ENCODE measurements around the gene SLC6A12. TPM values are rescaled to one million over a fixed set of nuclear protein-coding genes. Genes with fewer than 3 reads are reported as not detected.

SLC6A12 gene
- 0.64 TPM for total RNA-seq (ENCODE audit: unreplicated experiment)
- long read RNA-seq, partial matches to known transcripts, result 1 of 1 reads
- long read RNA-seq, other reads (novel, unspliced or antisense), result 0 of 1 reads

DNA sequence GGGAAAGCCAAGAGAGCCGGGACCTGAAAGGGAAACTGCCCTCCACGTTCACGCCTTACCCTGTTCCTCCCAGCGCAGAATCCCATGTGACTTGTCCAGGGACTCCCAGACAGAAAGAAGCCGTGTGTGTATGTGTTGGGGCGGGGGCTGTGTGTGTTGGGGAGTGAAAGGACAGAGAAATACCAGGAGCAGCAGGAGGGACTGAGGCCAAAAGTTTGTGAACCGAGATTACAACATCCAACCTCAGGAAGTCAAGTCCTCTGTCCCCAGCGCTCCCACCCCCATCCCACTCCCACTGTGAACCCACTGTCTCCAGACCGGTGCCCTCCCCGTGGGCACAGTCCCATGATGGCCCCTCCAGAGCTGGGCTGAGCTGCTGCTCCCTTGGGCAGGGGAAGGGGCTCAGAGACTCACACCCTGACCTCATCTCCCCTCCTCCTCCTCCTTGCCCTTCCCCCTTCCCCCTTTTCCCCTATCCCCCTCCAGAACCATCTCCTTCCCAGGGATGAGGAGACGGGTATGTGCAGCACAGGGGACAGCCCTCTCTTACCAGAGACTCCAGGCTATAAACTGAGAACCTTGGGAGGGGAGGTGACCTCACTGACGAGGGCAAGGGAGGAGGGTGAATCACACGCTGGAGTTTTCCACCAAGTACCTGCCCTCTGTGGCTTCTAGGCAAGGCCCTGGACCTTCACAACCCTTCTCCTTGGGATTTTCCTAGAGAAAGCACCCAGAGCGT lies at the start of gene SLC6A12:
Gene SLC6A12 (minus strand): TSS at position 155 of the 739 bp plus-strand sequence. CDS start 4,171 bp downstream, outside the sequence.
- DNase-seq, result no peak
- H3K36me3 Mint-ChIP-seq (ENCODE audit: unreplicated experiment), result peaks cover 8% of the 10 kb centered on the region
- H3K27me3 Mint-ChIP-seq (ENCODE audit: unreplicated experiment), result peaks cover 12% of the 10 kb centered on the region
- H3K4me3 Mint-ChIP-seq (ENCODE audit: unreplicated experiment), result no peak within 1 kb of the TSS
- TF ChIP-seq CTCF (IDR thresholded peaks at IDR 0.05; ENCODE audit: partially characterized antibody, unreplicated experiment), result no peak
- H3K9me3 Mint-ChIP-seq (ENCODE audit: unreplicated experiment), result peaks cover 10% of the 10 kb centered on the region
- no peak within 1 kb of the TSS for H3K27ac Mint-ChIP-seq (ENCODE audit: unreplicated experiment)
- H3K4me1 Mint-ChIP-seq (ENCODE audit: low read depth, unreplicated experiment), result peaks cover 20% of the 10 kb centered on the region

DNA sequence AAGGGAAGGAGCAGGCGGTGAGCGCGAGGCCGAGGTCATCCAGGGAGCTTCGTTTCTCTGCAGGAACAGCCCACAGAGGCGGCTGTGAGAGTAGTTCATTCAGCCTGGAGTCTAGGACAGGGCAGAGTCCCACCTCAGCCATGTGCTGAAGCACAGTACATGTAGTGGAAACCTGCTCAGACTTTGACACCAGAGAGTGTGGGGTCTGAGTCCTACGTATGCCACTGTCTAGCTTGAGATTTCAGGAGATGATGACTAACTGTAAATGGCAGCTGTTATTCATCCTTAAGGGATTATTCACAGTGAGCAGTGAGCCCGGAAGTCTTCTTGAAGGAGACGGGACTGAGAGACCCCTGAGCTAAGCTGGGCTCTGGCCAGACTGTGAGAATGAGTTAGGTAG lies 49.6 kb upstream of the SLC6A12 start:
- Mint-ChIP-seq H3K27me3 (ENCODE audit: unreplicated experiment) (no peaks in the 10 kb centered on the region), H3K4me1 (ENCODE audit: low read depth, unreplicated experiment) (no peaks in the 10 kb centered on the region), H3K36me3 (ENCODE audit: unreplicated experiment) (no peaks in the 10 kb centered on the region), H3K27ac (ENCODE audit: unreplicated experiment) (no peak overlapping the region), H3K4me3 (ENCODE audit: unreplicated experiment) (no peak overlapping the region), H3K9me3 (ENCODE audit: unreplicated experiment) (peaks cover 3% of the 10 kb centered on the region)
- TF ChIP-seq CTCF (IDR thresholded peaks at IDR 0.05; ENCODE audit: partially characterized antibody, unreplicated experiment), result no peak
- DNase-seq, result no peak

- Mint-ChIP-seq H3K4me1 (ENCODE audit: low read depth, unreplicated experiment) (no peaks in the 10 kb centered on the region), H3K9me3 (ENCODE audit: unreplicated experiment) (peaks cover 9% of the 10 kb centered on the region), H3K36me3 (ENCODE audit: unreplicated experiment) (no peaks in the 10 kb centered on the region), H3K27me3 (ENCODE audit: unreplicated experiment) (no peaks in the 10 kb centered on the region), H3K27ac (ENCODE audit: unreplicated experiment) (no peak within 1 kb of the TSS), H3K4me3 (ENCODE audit: unreplicated experiment) (no peak within 1 kb of the TSS)
- no peak for TF ChIP-seq CTCF (IDR thresholded peaks at IDR 0.05; ENCODE audit: partially characterized antibody, unreplicated experiment)
- no peak for DNase-seq
These were observed 48.9 kb upstream of the SLC6A12 start, which contains the start of gene SLC6A13 for GRCh38 chr12:262817-263216. TSS of gene SLC6A13 (minus strand) at chr12:262836. CDS start at chr12:260052, 2,784 bp downstream.

- no peak overlapping the region for H3K4me3 Mint-ChIP-seq (ENCODE audit: unreplicated experiment)
- H3K9me3 Mint-ChIP-seq (ENCODE audit: unreplicated experiment), result peaks cover 11% of the 10 kb centered on the region
- no peaks in the 10 kb centered on the region for H3K4me1 Mint-ChIP-seq (ENCODE audit: low read depth, unreplicated experiment)
- H3K36me3 Mint-ChIP-seq (ENCODE audit: unreplicated experiment), result no peaks in the 10 kb centered on the region
- no peaks in the 10 kb centered on the region for H3K27me3 Mint-ChIP-seq (ENCODE audit: unreplicated experiment)
- no peak for DNase-seq
- TF ChIP-seq CTCF (IDR thresholded peaks at IDR 0.05; ENCODE audit: partially characterized antibody, unreplicated experiment), result no peak
- H3K27ac Mint-ChIP-seq (ENCODE audit: unreplicated experiment), result no peak overlapping the region
These were observed 48.2 kb upstream of the SLC6A12 start for GRCh38 chr12:262113-262512.

Measured in glutamatergic neuron (in vitro differentiated cells).